Activated CD8-positive, alpha-beta memory T cell treated with anti-CD3 and anti-CD28 coated beads, Interleukin-2, amount 50 U/mL, for 24 hours (primary cell): ENCODE data around the gene B3GLCT.
"Not testable (repeated sequence)": the region's sequence is repeated elsewhere in the genome, so short reads cannot be mapped to it uniquely, and the experiment has no call there.

ENCODE experiments used
- DNase-seq: peaks from one replicate; pipeline ENCODE4 v3.0.0-alpha.2; 2020; ENCODE audit errors: extremely low read depth

Gene B3GLCT

DNA sequence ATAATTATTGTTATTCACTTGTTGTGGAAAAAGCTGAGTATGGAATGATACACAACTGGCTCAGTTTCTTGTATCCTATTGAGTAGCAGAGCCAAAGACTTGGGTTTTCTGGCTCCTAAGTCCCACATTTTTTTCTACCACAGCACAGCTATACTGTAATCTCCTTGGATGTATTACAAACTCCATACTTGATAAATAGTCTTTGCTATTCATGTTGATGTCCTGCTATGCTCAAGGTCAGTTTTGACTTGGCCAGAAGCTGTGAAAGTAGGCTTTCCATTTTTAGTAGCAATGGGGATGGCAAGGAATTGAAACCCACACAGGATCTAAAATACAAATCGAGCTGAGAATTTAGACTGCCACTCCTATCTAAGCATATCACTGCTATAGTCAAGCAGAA, 79.1 kb downstream of the B3GLCT start:
- no peak for DNase-seq

DNA sequence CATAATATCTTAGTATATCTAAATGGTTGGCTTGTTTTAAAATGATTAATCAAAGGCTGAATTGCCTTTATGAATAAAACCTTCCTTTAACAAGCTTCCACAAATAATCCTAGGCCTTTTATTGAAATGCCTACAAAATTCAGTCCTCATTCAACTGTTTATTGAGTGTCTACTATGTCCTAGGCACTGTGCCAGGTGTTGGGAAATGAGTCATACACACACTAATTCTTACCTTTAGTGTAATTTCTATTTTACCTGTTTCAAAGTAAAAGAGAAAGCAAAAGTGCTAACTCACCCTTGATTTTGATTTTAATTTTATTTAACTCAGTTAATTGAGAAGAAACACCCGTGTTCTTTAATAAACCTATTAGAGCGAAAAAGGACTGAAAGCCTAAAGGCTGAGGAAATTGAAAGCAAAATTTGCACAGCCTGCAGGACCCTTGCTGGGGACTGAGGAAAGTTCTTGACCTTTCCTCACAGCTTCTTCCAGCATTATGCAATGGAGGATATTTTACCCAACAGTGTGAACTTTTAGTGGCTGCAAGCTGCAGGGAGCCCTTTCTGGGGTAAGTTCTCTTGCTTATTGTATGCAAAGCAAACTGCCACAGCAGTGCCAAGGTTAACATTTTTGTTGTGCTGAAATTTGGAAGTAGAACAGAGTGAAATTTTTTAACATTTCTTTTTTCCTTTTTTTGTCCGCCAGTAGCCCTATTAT, 83.1 kb downstream of the B3GLCT start:
- no peak for DNase-seq

DNA sequence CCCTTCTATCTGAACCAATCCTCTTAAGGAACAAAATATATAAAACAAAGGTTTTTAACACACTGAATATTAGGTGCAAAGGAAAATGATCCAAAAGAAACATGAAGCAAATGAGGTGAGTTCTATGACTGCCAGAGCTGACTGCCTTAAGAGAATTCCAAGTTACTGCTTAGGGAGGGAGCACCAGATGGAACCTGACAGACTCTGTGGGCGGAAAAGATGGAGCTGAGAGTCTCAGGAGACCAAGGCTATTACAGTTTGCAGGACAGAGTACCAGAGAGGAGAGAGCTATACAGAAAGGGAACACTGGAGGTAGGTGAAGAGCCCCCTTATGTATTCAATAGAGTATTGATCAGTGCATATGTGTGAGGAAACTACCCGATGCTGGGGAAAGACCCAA, 87.2 kb downstream of the B3GLCT start:
- DNase-seq, result no peak

DNA sequence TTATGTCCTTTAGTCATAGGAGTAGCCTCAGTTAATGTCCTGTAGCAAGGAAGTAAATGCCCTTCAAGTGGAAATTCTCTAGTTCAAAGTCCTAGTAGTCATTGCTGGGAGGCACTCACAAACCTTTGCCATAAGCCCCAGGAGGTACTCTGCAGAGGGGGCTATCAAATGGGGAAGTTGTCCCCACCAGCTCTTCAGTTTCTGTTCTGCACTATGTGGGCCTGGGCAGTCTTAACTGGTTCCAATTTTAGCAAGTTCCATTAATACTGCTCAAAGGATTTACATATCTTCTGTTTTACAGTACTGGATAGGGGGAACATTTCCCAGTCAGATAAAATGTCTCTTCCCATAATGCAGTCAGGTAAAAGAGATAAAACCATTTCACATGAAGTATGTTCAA, 101.3 kb downstream of the B3GLCT start:
- no peak for DNase-seq

DNA sequence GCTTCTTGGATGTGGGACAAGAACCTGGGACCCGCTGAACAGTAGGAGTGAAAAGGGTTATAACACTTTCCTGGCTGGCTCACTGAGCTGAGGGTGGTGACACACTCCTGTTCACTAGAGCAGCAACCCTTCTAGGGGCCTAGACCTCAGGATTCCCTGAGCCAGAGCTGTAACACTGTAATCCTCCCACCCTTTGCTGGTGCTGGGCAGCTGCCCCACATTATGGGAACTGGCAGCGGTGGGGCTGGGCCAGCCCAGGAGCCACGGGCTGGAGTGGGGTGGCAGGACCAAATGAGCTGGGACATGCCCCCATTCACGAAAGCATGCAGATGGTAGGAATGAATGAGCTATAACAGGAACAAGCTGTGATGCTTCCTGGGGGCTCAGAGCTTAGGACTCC, 110.6 kb downstream of the B3GLCT start:
- DNase-seq, result no peak

DNA sequence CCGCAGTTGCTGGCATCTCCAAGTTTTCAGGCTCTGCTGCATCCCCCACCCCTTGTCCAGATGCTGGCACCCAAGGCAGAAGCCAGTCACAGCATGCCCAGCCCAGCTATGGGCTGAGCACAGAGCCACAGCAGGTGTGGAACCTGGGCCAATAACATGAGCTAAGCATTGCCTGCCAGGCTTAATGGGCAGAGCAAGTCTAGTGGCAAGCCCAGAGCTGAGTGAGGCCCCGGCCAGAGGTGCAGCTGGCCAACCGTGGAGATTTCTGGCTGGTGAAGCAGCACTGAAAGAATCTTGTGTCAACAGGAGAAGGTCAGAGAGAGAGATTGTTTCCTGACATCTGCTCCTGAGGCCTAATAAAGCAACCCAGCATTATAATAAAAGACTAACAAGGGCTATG, 111.0 kb downstream of the B3GLCT start:
- no peak for DNase-seq

DNA sequence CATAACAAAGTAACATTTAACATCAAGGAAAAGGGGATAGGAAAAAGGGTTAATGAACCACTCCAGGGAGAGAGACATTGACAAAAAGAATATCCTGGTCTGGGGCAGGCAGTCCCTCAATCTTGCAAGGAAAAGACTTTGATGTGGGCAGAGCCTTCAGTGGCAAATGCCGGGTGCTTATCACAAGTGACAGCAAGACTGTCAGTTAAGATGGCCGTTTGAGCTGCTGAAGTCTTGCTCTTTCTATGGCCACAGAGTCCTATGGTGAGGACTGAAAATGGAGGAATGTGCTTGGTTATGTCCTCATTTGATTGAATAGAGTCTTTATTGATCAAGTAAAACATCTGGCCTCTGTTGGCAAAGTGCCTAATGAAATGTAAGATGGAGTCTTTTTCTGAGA, 112.1 kb downstream of the B3GLCT start:
- DNase-seq, result no peak

DNA sequence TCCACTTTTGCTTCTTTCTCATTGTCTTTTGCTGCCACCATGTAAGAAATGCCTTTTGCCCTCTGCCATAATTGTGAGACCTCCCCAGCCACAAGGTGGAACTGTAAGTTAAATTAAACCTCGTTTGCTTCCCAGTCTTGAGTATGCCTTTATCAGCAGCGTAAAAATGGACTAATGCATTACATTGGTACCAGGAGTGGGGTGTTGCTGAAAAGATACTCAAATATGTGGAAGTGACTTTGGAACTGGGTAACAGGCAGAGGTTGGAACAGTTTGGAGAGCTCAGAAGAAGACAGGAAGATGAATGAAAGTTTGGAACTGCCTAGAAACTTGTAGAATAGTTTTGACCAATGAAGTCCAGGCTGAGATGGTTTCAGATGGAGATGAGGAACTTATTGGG, 115.2 kb downstream of the B3GLCT start:
- DNase-seq, result no peak

DNA sequence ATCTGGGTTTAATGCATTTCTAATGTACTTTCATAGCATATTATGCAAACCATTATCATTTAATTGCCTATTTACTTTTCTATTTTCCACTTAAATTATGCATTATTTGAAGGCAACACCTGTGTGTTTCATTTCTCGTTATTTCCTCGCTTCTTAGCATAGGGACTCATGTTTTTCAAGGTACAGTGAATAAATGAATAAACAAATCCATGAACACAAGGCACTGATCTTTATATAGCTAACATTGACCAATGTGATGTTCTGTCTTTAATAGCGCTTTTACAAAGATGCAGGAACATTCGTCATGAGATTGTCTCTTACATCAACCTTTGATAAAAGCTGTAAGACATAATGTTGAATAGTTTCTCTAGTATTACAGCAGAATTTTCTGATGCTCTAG, 121.2 kb downstream of the B3GLCT start:
- no peak for DNase-seq

DNA sequence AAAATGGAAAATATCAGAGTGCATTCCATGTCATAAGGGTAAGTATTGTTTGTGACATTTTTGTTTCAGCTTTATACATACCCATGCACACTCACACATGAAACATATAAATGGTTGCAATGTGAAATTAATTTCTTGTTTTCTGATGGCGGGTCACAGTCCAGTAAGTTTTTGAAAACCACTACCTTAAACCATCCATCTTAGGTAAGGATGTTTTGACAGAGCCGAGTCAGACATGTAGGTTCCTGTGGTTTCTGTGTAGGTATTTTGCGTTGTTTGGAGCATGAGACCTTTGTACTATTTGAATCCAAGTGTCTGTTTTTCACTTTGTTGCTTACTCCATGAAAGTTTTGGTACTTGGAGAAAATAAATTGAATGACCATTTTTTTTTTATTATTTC, 121.7 kb downstream of the B3GLCT start:
- DNase-seq, result no peak

DNA sequence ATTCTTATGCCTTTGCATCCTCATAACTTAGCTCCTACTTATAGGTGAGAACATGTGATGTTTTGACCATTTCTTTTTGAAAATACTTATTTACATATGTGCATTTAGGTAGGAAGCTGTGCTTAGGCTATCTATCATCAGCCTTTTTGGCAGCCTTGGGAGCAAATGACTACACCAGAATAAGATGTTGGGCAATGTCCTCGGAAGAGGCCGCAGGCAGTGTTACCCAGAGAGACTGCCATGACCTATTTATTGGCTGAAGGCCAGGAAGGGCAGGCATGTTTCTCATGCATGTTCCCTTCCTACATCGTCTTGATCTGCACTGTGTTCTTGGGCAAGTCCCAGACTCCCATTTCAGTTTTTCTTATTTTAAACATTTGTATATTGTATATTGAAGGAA, 122.3 kb downstream of the B3GLCT start:
- no peak for DNase-seq

DNA sequence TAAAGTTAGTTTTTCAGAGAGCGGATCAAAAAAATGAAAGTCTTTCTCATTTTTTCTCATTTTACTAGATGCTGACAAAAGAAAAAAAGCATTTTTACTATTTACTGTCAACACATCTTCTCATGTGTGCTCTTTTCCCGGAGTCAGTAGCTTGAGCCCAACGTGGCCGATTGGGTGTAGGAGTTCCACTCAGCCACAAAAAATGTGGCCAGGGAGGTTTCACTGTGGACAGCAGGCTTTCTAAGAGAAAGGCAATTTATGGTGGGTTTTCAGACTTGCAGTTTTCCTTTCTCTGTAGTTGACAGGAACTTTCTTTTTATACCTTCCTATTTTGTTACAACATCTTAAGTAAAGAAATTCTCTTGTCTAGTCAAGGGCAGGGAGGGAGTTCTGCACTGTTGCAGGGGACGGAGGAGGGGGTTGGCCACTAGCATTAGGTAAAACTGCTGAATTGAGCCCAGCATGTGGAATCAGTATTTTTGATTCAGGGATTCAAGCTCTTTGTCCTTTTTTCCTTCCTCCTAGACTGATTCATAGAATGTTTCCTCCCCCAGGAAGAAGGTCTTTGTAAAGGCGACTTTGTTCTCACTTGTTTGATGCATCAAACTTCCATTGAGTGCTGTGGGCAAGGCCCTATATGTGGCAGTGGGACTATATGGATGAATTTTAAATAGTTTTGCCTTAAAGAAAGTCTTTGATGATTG, 123.1 kb downstream of the B3GLCT start:
- DNase-seq, result no peak

DNA sequence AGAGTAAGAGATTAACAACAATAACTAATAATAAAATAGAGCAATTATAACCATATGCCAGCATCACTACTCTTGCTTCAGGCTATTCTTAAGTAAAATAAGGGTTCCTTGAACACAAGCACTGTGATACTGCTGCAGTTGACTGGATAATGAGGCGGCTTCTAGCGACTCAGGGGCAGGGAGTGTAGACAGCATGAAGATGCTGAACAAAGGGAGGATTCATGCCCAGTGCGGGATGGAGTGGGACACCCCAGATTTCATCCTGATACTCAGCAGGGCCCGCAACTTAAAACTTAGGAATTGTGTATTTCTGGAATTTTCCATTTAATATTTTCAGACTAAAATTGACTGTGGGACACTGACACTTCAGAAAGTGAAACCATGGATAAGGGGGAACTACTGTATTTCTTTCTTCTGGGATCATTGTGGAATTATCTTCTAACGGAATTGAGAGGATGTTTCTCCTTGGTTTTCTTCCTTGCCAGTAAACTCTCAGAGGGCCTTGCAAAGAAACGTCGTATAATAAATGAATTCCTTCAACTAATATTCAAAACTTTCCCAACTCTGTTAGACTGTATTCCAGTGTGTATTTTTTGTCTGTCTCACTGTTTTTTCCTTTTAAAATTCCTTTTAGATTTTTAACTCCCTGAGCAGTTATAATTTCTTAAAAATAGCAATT, 127.5 kb downstream of the B3GLCT start:
- no peak for DNase-seq

DNA sequence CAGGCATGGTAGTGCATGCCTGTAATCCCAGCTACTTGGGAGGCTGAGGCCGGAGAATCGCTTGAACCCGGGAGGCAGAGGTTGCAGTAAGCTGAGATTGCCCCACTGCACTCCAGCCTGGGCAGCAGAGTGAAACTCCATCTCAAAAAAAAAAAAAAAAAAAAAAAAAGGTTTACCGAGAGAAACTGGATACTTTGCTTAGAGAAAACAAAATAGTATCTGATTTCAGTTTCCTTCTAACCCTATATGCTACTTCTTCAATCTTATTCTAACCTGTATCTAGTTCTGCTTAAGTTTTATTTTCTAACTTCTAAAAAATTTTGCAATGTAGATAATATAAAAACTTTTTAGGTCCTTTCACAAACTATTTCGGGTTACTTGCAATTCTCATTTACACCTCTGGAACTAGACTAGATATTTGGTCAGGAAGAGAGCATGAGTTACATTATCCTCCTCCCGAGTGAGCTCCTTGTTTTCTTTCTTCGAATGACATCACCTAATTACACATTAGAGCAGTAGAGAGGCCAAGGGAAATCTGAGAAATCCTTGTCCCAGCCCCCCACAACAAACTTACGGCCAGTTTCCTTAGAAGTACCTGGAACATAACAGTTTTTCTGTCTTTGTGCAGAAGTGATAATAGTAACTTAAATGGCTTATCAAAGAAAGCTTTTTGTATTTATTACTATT, 128.9 kb downstream of the B3GLCT start:
- no peak for DNase-seq

DNA sequence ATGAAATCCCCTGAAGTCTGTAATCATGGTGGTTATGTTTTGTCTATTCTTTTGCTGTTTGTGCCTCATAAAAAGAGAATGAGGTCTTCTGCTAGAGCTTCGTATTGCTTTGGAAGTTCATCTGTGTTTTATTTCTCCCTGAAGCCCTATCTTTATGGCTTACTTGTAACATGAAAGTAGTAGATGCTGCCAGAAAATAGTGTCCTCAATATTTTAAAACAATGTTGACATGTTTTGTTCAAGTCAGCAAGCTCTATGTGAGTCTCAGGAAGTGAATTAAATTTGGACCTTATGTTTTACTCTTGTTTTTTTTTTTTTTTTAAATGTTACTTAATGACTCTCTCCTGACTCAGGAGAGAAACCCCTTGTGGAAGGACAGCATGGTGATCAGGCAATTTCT, 130.5 kb downstream of the B3GLCT start:
- no peak for DNase-seq

DNA sequence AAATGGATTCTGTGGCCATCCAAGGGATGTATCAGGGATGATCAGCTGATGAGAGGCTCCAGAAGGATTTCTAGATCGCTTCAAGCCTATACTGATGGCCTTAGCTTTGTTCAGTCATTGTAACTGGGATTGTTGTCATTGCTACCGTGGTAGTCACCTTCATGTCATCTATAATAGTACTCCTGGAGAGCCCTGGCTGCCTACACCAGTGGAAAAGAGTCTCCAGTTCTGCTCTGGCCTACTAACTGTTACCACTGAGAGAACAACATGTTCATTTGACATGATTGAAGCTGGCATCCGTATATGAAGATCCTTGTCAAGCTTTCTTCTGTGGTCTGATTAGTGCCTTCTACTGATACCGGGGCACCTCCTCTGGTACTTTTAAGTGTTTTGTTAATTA, 131.3 kb downstream of the B3GLCT start:
- DNase-seq, result no peak

DNA sequence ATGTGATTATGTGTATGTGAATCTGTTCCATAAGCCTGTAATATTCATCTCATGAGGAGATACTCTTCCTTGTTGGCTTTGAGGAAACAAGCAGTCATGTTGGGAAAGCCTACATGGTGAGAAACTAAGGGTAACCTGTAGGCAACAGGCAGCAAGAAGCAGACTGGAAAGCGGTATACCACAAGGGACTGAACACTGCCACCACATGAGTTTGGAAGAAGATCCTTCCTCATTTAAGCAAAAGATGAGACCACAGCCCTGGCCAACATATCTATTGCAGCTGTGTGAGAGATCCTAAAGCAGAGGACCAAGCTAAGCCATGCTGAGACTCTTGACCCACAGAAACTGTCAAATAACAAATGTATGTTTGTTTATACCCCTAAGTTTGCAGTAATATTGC, 134.8 kb downstream of the B3GLCT start:
- DNase-seq, result no peak

DNA sequence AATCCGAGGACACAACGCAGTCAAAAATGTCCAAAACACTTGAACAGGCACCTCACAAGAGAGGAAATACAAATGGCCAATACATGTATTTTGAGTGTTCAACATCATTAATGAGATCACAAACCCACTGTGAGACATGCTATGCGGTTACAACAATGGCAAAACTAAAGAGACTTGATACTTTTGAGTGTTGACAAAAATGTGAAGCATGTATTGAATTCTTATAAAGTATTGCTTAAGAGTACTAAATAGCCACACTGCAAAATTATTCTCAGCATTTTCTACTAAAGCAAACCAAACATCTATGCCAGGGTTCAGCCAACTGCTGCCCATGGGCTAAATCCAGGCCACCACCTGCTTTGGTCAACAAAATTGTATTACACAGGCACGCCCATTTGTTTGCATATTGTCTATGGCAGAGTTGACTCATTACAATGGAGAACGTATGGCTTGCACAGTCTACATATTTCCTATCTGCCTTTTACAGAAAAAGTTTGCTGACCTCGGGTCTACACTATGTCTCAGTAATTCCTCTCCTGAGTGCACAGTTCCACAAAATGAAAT, 135.3 kb downstream of the B3GLCT start:
- DNase-seq, result no peak

DNA sequence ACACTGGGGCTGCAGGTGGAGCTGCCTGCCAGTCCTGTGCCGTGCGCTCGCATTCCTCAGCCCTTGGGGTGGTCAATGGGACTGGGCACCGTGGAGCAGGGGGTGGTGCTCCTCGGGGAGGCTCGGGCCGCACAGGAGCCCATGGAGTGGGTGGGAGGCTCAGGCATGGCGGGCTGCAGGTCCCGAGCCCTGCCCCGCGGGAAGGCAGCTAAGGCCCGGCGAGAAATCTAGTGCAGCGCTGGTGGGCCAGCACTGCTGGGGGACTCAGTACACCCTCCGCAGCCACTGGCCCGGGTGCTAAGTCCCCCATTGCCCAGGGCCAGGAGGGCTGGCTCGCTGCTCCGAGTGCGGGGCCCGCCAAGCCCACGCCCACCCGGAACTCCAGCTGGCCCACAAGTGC, 139.8 kb downstream of the B3GLCT start:
- not testable (repeated sequence) for DNase-seq

DNA sequence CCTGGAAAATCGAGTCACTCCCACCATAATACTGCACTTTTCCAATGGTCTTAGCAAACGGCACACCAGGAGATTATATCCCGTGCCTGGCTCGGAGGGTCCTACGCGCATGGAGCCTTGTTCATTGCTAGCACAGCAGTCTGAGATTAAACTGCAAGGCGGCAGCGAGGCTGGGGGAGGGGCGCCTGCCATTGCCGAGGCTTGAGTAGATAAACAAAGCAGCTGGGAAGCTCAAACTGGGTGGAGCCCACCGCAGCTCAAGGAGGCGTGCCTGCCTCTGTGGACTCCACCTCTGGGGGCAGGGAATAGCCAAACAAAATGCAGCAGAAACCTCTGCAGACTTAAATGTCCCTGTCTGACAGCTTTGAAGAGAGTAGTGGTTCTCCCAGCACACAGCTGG, 141.1 kb downstream of the B3GLCT start:
- DNase-seq, result not testable (repeated sequence)

DNA sequence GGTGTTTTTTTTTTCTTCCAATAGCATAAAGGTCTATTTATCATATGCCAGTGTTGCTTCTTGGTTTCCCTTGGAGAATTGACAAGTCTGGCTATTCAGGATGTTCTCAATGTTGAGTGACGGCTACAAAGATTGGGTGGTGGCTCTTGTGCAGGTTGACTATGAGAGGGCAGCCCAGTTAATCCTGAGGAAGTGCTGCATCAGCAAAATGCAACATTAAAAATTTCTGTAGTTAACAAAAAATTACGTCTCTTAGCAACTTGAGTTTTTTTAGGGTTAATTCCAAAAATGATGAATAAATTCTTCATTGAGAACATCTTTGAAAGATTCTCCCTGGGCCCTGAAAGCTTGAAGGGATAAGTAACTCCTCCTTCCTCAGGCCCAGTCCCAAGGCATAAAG, 147.1 kb downstream of the B3GLCT start:
- no peak for DNase-seq

DNA sequence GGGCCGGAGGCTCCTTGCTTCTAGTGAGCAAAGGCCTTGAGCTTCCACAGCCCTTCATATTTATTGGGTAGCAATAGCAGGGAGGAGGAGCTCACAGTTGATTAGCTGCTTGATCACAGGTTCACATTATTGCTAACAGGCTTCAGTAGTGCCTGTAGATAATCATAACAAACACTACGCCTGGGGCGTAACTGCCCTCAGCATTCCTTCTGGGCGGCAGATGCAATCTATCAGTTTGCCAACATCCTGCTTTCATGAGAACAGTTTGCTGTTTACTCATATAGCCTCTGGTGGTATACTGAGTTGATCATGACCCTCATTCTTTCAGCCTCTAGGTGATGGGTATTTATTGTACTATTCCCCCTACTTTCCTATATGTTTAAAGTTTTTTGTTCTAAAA, 149.4 kb downstream of the B3GLCT start:
- DNase-seq, result no peak
